Mesenchymal stem cell (in vitro differentiated cells and primary cell): ENCODE data around the gene FAM107A.

Experiments used
- DNase-seq: peaks from one replicate; pipeline ENCODE4 v3.0.0-alpha.2; 2013
- H2AFZ ChIP-seq: one replicate; pipeline ENCODE4 v1.6.1; 2013; ENCODE audit warnings: low read depth, mild to moderate bottlenecking, control low read depth, inconsistent platforms, low read length, moderate library complexity
- H2AK5ac ChIP-seq: 2 replicates; pipeline ENCODE4 v1.6.1; 2013; ENCODE audit warnings: low read length, moderate library complexity, mild to moderate bottlenecking, inconsistent platforms; ENCODE audit not compliant: severe bottlenecking
- H2BK120ac ChIP-seq: one replicate; pipeline ENCODE4 v1.6.1; 2013; ENCODE audit warnings: low read depth, mild to moderate bottlenecking, inconsistent platforms, low read length, moderate library complexity
- H2BK12ac ChIP-seq, 2 experiments: one replicate each; pipeline ENCODE4 v1.6.1; 2013; ENCODE audit warnings: inconsistent platforms in 2 of 2, low read length in 2 of 2, mild to moderate bottlenecking in 2 of 2, moderate library complexity in 2 of 2, control low read depth in 1 of 2
- H2BK15ac ChIP-seq: one replicate; pipeline ENCODE4 v1.6.1; 2013; ENCODE audit warnings: mild to moderate bottlenecking, low read depth, inconsistent platforms; ENCODE audit not compliant: poor library complexity, severe bottlenecking
- H2BK5ac ChIP-seq: 2 replicates; pipeline ENCODE4 v1.6.1; 2013; ENCODE audit warnings: low read depth, mild to moderate bottlenecking, low read length, control low read depth, inconsistent platforms; ENCODE audit not compliant: poor library complexity, severe bottlenecking
- H3K14ac ChIP-seq, 2 experiments: one replicate each; pipeline ENCODE4 v1.6.1; 2013; ENCODE audit warnings: inconsistent platforms in 2 of 2, low read length in 2 of 2, control low read depth in 1 of 2, mild to moderate bottlenecking in 1 of 2, moderate library complexity in 1 of 2
- H3K18ac ChIP-seq, 2 experiments: one replicate each; pipeline ENCODE4 v1.6.1; 2013; ENCODE audit warnings: inconsistent platforms in 2 of 2, low read length in 2 of 2, control low read depth in 1 of 2, low read depth in 1 of 2, mild to moderate bottlenecking in 1 of 2
- H3K23ac ChIP-seq, 2 experiments: one replicate each; pipeline ENCODE4 v1.6.1; 2013; ENCODE audit warnings: inconsistent platforms in 2 of 2, low read length in 2 of 2, mild to moderate bottlenecking in 2 of 2, moderate library complexity in 2 of 2, control low read depth in 1 of 2
- H3K27ac ChIP-seq: 2 replicates; pipeline ENCODE4 v1.5.1; 2013; ENCODE audit warnings: mild to moderate bottlenecking, moderate library complexity, low read length, control low read depth, inconsistent platforms; ENCODE audit not compliant: poor library complexity, severe bottlenecking
- H3K27me3 ChIP-seq, 2 experiments: 2 replicates each; pipeline versions ENCODE4 v1.6.1 to v1.7.0; 2013; ENCODE audit warnings: low read length in 2 of 2, mild to moderate bottlenecking in 2 of 2, moderate library complexity in 2 of 2, control low read depth in 1 of 2, inconsistent platforms in 1 of 2; ENCODE audit not compliant: control insufficient read depth in 1 of 2, insufficient read depth in 1 of 2
- H3K36me3 ChIP-seq, 2 experiments: 2 replicates each; pipeline versions ENCODE4 v1.6.1 to v1.7.0; 2013; ENCODE audit warnings: low read length in 2 of 2, control low read depth in 1 of 2, inconsistent platforms in 1 of 2, low read depth in 1 of 2, mild to moderate bottlenecking in 1 of 2; ENCODE audit not compliant: insufficient read depth in 2 of 2, control insufficient read depth in 1 of 2
- H3K4ac ChIP-seq, 2 experiments: one replicate each; pipeline ENCODE4 v1.6.1; 2013; ENCODE audit warnings: inconsistent platforms in 2 of 2, low read length in 2 of 2, mild to moderate bottlenecking in 2 of 2, moderate library complexity in 2 of 2, control low read depth in 1 of 2, low read depth in 1 of 2
- H3K4me1 ChIP-seq: 2 replicates; pipeline ENCODE4 v1.6.1; 2013; ENCODE audit warnings: low read depth, low read length, control low read depth; ENCODE audit not compliant: control insufficient read depth, insufficient read depth
- H3K4me2 ChIP-seq: 2 replicates; pipeline ENCODE4 v1.6.1; 2013; ENCODE audit warnings: low read length, mild to moderate bottlenecking, inconsistent platforms; ENCODE audit not compliant: poor library complexity, severe bottlenecking
- H3K4me3 ChIP-seq, 2 experiments: 2 replicates each; pipeline versions ENCODE4 v1.5.1 to v1.7.0; 2013; ENCODE audit warnings: low read length in 2 of 2, mild to moderate bottlenecking in 2 of 2, control low read depth in 1 of 2, low read depth in 1 of 2; ENCODE audit not compliant: insufficient read depth in 1 of 2
- H3K79me1 ChIP-seq: replicated peaks from 2 replicates; pipeline ENCODE4 v1.6.1; 2013; ENCODE audit warnings: mild to moderate bottlenecking, control low read depth, low read length, inconsistent platforms; ENCODE audit not compliant: poor library complexity, severe bottlenecking
- H3K9ac ChIP-seq: 2 replicates; pipeline ENCODE4 v1.7.0; 2013; ENCODE audit warnings: mild to moderate bottlenecking, low read length, moderate library complexity
- H3K9me3 ChIP-seq: 2 replicates; pipeline ENCODE4 v1.7.0; 2013; ENCODE audit warnings: mild to moderate bottlenecking, low read length; ENCODE audit not compliant: control insufficient read depth
- H4K8ac ChIP-seq: one replicate; pipeline ENCODE4 v1.6.1; 2013; ENCODE audit warnings: inconsistent platforms, mild to moderate bottlenecking, low read length, moderate library complexity
- H4K91ac ChIP-seq: one replicate; pipeline ENCODE4 v1.6.1; 2013; ENCODE audit warnings: mild to moderate bottlenecking, low read length, inconsistent platforms
- WGBS: methylation state at CpG from one replicate; pipeline ENCODE4 v1.1.7; 2013; ENCODE audit warnings: mixed read lengths; 5-methylcytosine and 5-hydroxymethylcytosine counted together

FAM107A gene

DNA sequence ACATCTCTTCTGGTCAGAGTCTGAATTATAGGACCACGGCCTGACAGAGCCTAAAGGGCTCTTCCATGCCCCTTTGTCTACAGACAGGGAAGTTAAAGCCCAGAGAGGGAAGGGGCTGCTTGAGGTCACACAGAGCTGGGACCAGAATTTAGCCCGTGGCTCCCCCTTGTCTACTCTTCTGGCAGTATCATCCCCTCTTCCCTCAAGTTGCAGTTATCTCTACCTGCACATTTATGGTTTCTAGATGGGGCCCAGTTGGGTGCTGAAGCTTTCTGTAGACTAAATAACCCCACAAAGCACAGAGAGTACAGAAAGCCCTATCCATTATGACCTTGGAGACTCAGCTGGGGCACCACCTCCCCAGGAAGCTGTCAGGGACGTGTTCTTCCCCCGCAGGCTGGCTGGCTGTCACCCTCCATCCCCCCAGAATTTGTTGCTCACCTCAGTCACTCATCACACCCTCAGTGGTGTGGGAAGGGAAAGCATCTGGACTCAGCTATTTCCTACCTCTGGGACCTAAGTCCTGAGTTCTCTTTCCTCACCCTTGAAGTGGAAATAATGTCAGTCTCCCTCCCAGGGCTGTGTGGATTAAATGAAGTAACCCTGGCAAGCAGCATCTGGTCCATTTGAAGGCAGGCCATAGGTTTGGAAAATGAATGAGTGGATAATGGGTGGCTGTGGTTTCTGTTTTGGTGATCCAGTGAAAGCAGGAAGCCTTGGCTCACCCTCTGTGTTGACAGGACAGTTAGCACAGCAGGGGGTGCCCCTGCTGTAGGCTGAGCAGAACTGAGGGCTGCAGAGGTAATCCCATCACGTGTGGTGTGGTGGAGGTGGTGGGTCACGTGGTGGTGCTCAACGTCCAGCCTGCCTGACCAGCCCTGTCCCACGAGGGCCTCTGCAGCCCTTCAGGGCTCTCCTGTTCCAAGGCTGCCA, 56.5 kb downstream of the FAM107A start:
- Histone ChIP-seq H2AFZ (no peak overlapping the region), H3K4me2 (no peak overlapping the region), H3K9ac (no peak overlapping the region), H3K4me1 (peaks cover 14% of the 10 kb centered on the region), H2BK15ac (no peak overlapping the region), H3K79me1 (no peaks in the 10 kb centered on the region), H3K14ac (peak overlapping the region in 1 of 2 experiments; percentile 77), H2BK12ac (no peak overlapping the region), H2BK5ac (no peak overlapping the region), H3K23ac (peak overlapping the region in 1 of 2 experiments; percentile 77), H3K36me3 (peaks cover 0 to 92% of the 10 kb centered on the region in 2 experiments), H4K8ac (no peak overlapping the region), H2BK120ac (no peak overlapping the region), H3K18ac (no peak overlapping the region), H2AK5ac (no peak overlapping the region), H3K27ac (no peak overlapping the region), H3K4me3 (no peak overlapping the region), H3K27me3 (no peaks in the 10 kb centered on the region), H3K4ac (no peak overlapping the region), H3K9me3 (no peaks in the 10 kb centered on the region), H4K91ac (no peak overlapping the region)
- WGBS = 62% methylated on average over 6 of the region's 8 CpGs
- DNase-seq = no peak

DNA sequence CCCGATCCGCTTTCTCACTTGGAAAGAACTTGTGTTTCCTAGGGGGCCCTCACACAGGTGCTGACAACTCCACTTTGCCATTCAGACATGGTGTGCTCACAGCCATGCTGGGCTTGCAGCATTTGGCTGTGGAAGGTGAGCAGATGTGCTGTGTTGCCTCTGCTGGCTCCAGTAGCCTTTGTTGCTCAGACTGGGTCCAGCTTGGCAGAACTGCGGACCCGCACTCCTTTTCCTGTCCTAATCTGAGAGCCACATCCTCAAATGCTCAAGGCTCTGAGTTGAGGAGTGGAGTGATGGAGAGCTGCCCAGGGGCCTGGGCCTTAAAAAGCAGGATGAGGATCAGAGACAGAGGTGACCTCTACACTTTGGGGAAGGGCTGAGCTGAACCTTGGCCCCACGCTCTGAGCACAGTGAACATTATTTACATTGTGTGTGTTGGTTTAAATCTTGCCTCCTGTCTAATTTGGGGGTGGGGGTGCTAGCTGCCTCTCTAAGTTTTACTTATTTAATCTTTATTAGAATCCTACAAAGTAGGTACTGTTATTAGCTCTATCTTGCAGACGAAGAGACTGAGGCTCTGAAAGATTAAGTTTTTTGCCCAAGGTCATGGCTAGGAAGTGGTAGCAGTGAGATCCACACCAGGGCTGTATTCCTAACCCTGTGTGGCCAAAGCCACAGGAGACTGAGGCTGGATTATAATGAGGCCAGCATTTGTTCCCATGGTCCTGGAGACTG, 57.4 kb downstream of the FAM107A start:
- H3K4ac ChIP-seq = no peak overlapping the region
- H3K79me1 ChIP-seq = no peaks in the 10 kb centered on the region
- H3K9me3 ChIP-seq = no peaks in the 10 kb centered on the region
- H2AFZ ChIP-seq = no peak overlapping the region
- no peak overlapping the region for H3K14ac ChIP-seq
- no peak overlapping the region for H4K8ac ChIP-seq
- no peak overlapping the region for H3K4me2 ChIP-seq
- no peak overlapping the region for H2BK12ac ChIP-seq
- no peak for DNase-seq
- no peak overlapping the region for H2AK5ac ChIP-seq
- no peak overlapping the region for H4K91ac ChIP-seq
- WGBS = 71% methylated on average over 4 of the region's 6 CpGs
- H2BK5ac ChIP-seq = no peak overlapping the region
- no peak overlapping the region for H3K4me3 ChIP-seq
- H2BK120ac ChIP-seq = no peak overlapping the region
- H3K4me1 ChIP-seq = peaks cover 14% of the 10 kb centered on the region
- H3K27ac ChIP-seq = no peak overlapping the region
- no peak overlapping the region for H3K23ac ChIP-seq
- no peak overlapping the region for H3K9ac ChIP-seq
- H2BK15ac ChIP-seq = no peak overlapping the region
- H3K27me3 ChIP-seq = no peaks in the 10 kb centered on the region
- H3K18ac ChIP-seq = no peak overlapping the region
- H3K36me3 ChIP-seq = peaks cover 0 to 92% of the 10 kb centered on the region in 2 experiments

GRCh38 chr3:58518291-58518789, 58.9 kb downstream of the FAM107A start:
- 84% methylated on average over 3 of the region's 3 CpGs for WGBS
- no peaks in the 10 kb centered on the region for H3K79me1 ChIP-seq

DNA sequence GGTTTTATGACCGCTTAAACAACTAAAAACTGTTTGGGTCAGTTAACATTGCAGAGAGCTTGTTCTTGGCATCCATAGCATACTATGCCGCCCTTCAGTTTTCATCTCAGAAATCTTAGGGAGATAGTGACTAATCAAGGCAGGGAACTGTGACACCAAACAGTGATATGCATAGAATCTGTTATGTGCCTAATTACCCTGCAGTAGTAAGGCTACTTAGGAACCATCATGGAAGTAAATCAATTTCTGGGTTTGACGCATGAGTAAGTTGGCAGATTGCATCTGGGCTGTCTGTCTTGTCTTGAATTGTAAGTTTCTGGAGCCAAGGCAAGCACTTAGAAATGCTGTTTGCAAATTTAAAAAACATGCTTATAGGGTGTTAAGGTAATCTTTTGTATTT, 62.8 kb downstream of the FAM107A start:
- Histone ChIP-seq H2BK12ac (no peak overlapping the region), H3K4ac (no peak overlapping the region), H3K36me3 (peaks cover 0 to 84% of the 10 kb centered on the region in 2 experiments), H2BK15ac (no peak overlapping the region), H3K14ac (no peak overlapping the region), H3K9ac (no peak overlapping the region), H4K91ac (no peak overlapping the region), H3K9me3 (no peaks in the 10 kb centered on the region), H4K8ac (no peak overlapping the region), H3K18ac (no peak overlapping the region), H2AK5ac (no peak overlapping the region), H3K27ac (no peak overlapping the region), H2BK120ac (no peak overlapping the region), H3K79me1 (no peaks in the 10 kb centered on the region), H3K4me1 (peaks cover 2% of the 10 kb centered on the region), H3K23ac (no peak overlapping the region), H3K4me3 (no peak overlapping the region), H3K27me3 (peaks cover 0 to 4% of the 10 kb centered on the region in 2 experiments), H2AFZ (no peak overlapping the region), H3K4me2 (no peak overlapping the region), H2BK5ac (no peak overlapping the region)
- 90% methylated on average over 3 of the region's 3 CpGs for WGBS
- no peak for DNase-seq

More at GRCh38 chr3:58518291-58518789, 58.9 kb downstream of the FAM107A start:
- Histone ChIP-seq H3K4me1 (peaks cover 14% of the 10 kb centered on the region), H2BK120ac (no peak overlapping the region), H3K4me2 (no peak overlapping the region), H2BK15ac (no peak overlapping the region), H2AK5ac (no peak overlapping the region), H3K9me3 (no peaks in the 10 kb centered on the region), H2BK5ac (no peak overlapping the region), H3K27me3 (peaks cover 0 to 4% of the 10 kb centered on the region in 2 experiments), H4K8ac (no peak overlapping the region), H3K4me3 (no peak overlapping the region), H3K27ac (no peak overlapping the region), H3K36me3 (peaks cover 0 to 92% of the 10 kb centered on the region in 2 experiments), H4K91ac (no peak overlapping the region), H2BK12ac (no peak overlapping the region), H3K23ac (no peak overlapping the region), H3K14ac (no peak overlapping the region), H2AFZ (no peak overlapping the region), H3K18ac (no peak overlapping the region), H3K9ac (no peak overlapping the region), H3K4ac (no peak overlapping the region)
- no peak for DNase-seq
